Measurements from ENCODE around the gene SETD1A. TPM values are rescaled to one million over a fixed set of nuclear protein-coding genes. Genes with fewer than 3 reads are reported as not detected.

The SETD1A gene
- total and polyA plus RNA-seq, 2 of the 8 experiments (the other 6 are each of a cell fraction or from before 2014, with no cell fraction given): 4.8 to 29.0 TPM

DNA sequence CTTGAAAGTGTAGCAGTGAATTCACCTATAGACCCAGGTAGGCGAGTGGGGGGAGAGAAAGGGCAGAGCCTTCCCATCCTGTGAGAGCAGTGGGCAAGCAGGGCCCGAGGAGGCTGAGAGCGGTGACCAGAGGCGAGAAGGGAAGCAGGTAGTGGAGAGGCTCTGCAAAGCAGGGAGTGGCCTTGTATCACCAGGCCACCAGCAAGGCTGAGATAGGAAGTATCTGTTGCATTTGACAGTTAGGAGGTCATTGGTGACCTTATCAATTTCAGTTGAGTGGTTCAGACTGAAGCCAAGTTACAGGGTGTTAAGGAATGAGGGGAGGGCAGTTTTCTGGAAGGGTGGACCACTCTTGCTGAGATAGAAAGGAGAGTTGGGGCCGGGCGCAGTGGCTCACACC lies 16.8 kb downstream of the SETD1A start:
- Histone ChIP-seq H3K27ac (ENCODE audit: low read depth, low read length) (no peak overlapping the region), H4K20me1 (replicated peaks in 1 of 2; ENCODE audit: control insufficient read depth in 1 of 2, insufficient read depth in 2 of 2, low read length in 2 of 2) (peaks cover 1 to 15% of the 10 kb centered on the region in 2 experiments), H2BK120ac (replicated peaks; ENCODE audit: low read depth, low read length) (no peak overlapping the region), H3K9me3 (ENCODE audit: insufficient read depth in 2 of 2, low read depth in 1 of 2, low read length in 1 of 2) (no peaks in the 10 kb centered on the region), H2BK12ac (ENCODE audit: low read depth, low read length) (no peak overlapping the region), H3K4me3 (ENCODE audit: extremely low read depth in 1 of 4, insufficient read depth in 2 of 4, low read depth in 3 of 4, low read length in 4 of 4) (no peak overlapping the region), H3K23me2 (ENCODE audit: low read depth, low read length) (peaks cover 2% of the 10 kb centered on the region; the same call in 1 of the 2 replicates), H3K4me2 (ENCODE audit: insufficient read depth in 1 of 2, low read depth in 2 of 2, low read length in 2 of 2) (no peak overlapping the region), H3K23ac (ENCODE audit: insufficient read length) (no peak overlapping the region), H3K4me1 (replicated peaks in 1 of 4; ENCODE audit: control insufficient read depth in 3 of 4, insufficient read depth in 4 of 4, low read length in 3 of 4) (no peaks in the 10 kb centered on the region), H3K9ac (replicated peaks in 1 of 4; ENCODE audit: extremely low read depth in 1 of 4, low read depth in 3 of 4, low read length in 3 of 4) (no peak overlapping the region), H2BK15ac (ENCODE audit: low read length) (no peak overlapping the region), H3K14ac (ENCODE audit: insufficient read length) (no peak overlapping the region), H3K36me3 (ENCODE audit: control insufficient read depth in 2 of 4, insufficient read depth in 4 of 4, low read length in 3 of 4) (peaks cover 28 to 52% (median 49%) of the 10 kb centered on the region in 4 experiments), H3K27me3 (replicated peaks in 1 of 4; ENCODE audit: control insufficient read depth in 3 of 4, extremely low read depth in 1 of 4, insufficient read depth in 3 of 4, low read length in 3 of 4) (no peaks in the 10 kb centered on the region), H2BK5ac (ENCODE audit: low read depth, low read length) (no peak overlapping the region), H4K5ac (ENCODE audit: insufficient read length, low read depth, low read length) (no peak overlapping the region), H3K79me1 (ENCODE audit: low read depth, low read length) (no peaks in the 10 kb centered on the region; the same call in 1 of the 2 replicates), H2AK5ac (ENCODE audit: low read depth, low read length) (no peak overlapping the region), H2BK20ac (ENCODE audit: low read length) (no peak overlapping the region), H2AFZ (ENCODE audit: low read length) (no peak overlapping the region), H3K4ac (replicated peaks; ENCODE audit: insufficient read length, low read depth, low read length) (no peak overlapping the region), H3K18ac (ENCODE audit: extremely low read depth, low read length) (no peak overlapping the region), H3K56ac (replicated peaks; ENCODE audit: insufficient read length, low read depth, low read length) (no peak overlapping the region), H3K79me2 (ENCODE audit: control insufficient read depth in 1 of 2, insufficient read depth in 2 of 2, low read length in 2 of 2) (no peaks in the 10 kb centered on the region), H4K91ac (replicated peaks; ENCODE audit: insufficient read length, low read length) (no peak overlapping the region), H4K8ac (ENCODE audit: extremely low read depth, insufficient read depth, low read length) (no peak overlapping the region)
- DNase-seq (ENCODE audit: low read depth in 1 of 2, low spot score in 2 of 2) (no peak), FAIRE-seq (no peak)
- ChIA-PET POLR2A (ENCODE audit: partially characterized antibody) (interaction anchor here (0.7 to 2.2 kb wide), 3 partner anchors 8 to 17 kb away, joined by 3 to 10 read pairs (median 5); partner anchors contain the start of genes HSD3B7 and SETD1A), CTCF (ENCODE audit: partially characterized antibody) (interaction anchor here (0.6 to 4.7 kb wide), 3 partner anchors 9 to 402 kb away, joined by 4 to 26 read pairs (median 7); partner anchors contain the start of gene HSD3B7)
- 87% methylated on average over 6 of the region's 6 CpGs; no CpG with 5 or more reads in 1 of the 2 experiments for WGBS, 2 experiments (ENCODE audit: extremely low coverage in 1 of 2, insufficient coverage in 1 of 2, insufficient read length in 1 of 2, insufficient replicate concordance in 2 of 2, low coverage in 1 of 2, low lambda C conversion rate in 2 of 2, missing lambda C conversion rate in 1 of 2)
- no peak for TF ChIP-seq RFX5 (IDR thresholded peaks at IDR 0.05; ENCODE audit: borderline replicate concordance, low read depth, low read length)
- TF ChIP-seq, protein P1, sequence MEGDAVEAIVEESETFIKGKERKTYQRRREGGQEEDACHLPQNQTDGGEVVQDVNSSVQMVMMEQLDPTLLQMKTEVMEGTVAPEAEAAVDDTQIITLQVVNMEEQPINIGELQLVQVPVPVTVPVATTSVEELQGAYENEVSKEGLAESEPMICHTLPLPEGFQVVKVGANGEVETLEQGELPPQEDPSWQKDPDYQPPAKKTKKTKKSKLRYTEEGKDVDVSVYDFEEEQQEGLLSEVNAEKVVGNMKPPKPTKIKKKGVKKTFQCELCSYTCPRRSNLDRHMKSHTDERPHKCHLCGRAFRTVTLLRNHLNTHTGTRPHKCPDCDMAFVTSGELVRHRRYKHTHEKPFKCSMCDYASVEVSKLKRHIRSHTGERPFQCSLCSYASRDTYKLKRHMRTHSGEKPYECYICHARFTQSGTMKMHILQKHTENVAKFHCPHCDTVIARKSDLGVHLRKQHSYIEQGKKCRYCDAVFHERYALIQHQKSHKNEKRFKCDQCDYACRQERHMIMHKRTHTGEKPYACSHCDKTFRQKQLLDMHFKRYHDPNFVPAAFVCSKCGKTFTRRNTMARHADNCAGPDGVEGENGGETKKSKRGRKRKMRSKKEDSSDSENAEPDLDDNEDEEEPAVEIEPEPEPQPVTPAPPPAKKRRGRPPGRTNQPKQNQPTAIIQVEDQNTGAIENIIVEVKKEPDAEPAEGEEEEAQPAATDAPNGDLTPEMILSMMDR (IDR thresholded peaks at IDR 0.05; ENCODE audit: control extremely low read depth in 1 of 3, insufficient read depth in 1 of 3, low read depth in 1 of 3, low read length in 3 of 3): no peak
- TF ChIP-seq POLR2AphosphoS5 (IDR thresholded peaks at IDR 0.05; ENCODE audit: low read depth, low read length): no peak
- TF ChIP-seq NRF1 (IDR thresholded peaks at IDR 0.05; ENCODE audit: low read depth, low read length): no peak
- no peak for TF ChIP-seq CTBP2 (IDR thresholded peaks at IDR 0.05; ENCODE audit: borderline replicate concordance, insufficient read depth, insufficient read length, low read length)
- TF ChIP-seq RBBP5 (IDR thresholded peaks at IDR 0.05; ENCODE audit: borderline replicate concordance, low read depth, low read length): no peak
- no peak for TF ChIP-seq RAD21 (IDR thresholded peaks at IDR 0.05 in 1 of 2, conservative IDR thresholded peaks at IDR 0.05 in 1 of 2; ENCODE audit: low read depth in 2 of 2, low read length in 2 of 2)
- TF ChIP-seq GABPA (IDR thresholded peaks at IDR 0.05; ENCODE audit: borderline replicate concordance, insufficient read depth, low read length): no peak
- TF ChIP-seq YY1 (IDR thresholded peaks at IDR 0.05; ENCODE audit: low read depth, low read length): no peak
- TF ChIP-seq ZNF274 (IDR thresholded peaks at IDR 0.05; ENCODE audit: borderline replicate concordance, extremely low read depth, low read length): no peak
- TF ChIP-seq KDM1A (IDR thresholded peaks at IDR 0.05; ENCODE audit: borderline replicate concordance, low read length): no peak

Data from H1 (cell line).